H1 (cell line): ENCODE results near the gene AAK1. TPM values are rescaled to one million over a fixed set of nuclear protein-coding genes. Genes with fewer than 3 reads are reported as not detected.

Experiments
- CTCF ChIA-PET: fragments of 300-600 bp; sonication (Branson Sonifier 250); formaldehyde crosslinking; loops from one replicate; lab custom pipeline; 2021; ENCODE audit not compliant: partially characterized antibody; lab: Charles Lee
- POLR2A ChIA-PET: fragments of 300-600 bp; sonication (Branson Sonifier 250); formaldehyde crosslinking; loops from one replicate; lab custom pipeline; 2021; ENCODE audit warnings: inconsistent platforms; ENCODE audit not compliant: partially characterized antibody; lab: Charles Lee
- DNase-seq, 2 experiments: peaks; one replicate each; pipeline versions ENCODE4 v3.0.0 to v3.0.0-alpha.2; 2010 to 2022; ENCODE audit warnings: low spot score in 2 of 2, low read depth in 1 of 2, mixed read lengths in 1 of 2
- FAIRE-seq: peaks from 2 replicates; lab custom pipeline; 2011; peaks lifted over from hg19 to GRCh38; lab: Jason Lieb, UNC
- H2AFZ ChIP-seq: 2 replicates; pipeline ENCODE4 v1.8.1; 2012; ENCODE audit warnings: low read length, inconsistent platforms
- H2AK5ac ChIP-seq: 2 replicates; pipeline ENCODE4 v1.6.1; 2013; ENCODE audit warnings: low read depth, low read length
- H2BK120ac ChIP-seq: replicated peaks from 2 replicates; pipeline ENCODE3; 2013; ENCODE audit warnings: low read depth, low read length, inconsistent platforms
- H2BK12ac ChIP-seq: 2 replicates; pipeline ENCODE4 v1.6.1; 2013; ENCODE audit warnings: low read depth, low read length
- H2BK15ac ChIP-seq: 2 replicates; pipeline ENCODE4 v1.6.1; 2013; ENCODE audit warnings: low read length
- H2BK20ac ChIP-seq: 2 replicates; pipeline ENCODE4 v1.6.1; 2013; ENCODE audit warnings: low read length
- H2BK5ac ChIP-seq: 2 replicates; pipeline ENCODE4 v1.6.1; 2013; ENCODE audit warnings: low read depth, low read length
- H3K14ac ChIP-seq: 2 replicates; pipeline ENCODE4 v1.6.1; 2013; ENCODE audit warnings: inconsistent platforms; ENCODE audit not compliant: insufficient read length
- H3K18ac ChIP-seq: 2 replicates; pipeline ENCODE4 v1.6.1; 2013; ENCODE audit warnings: low read length; ENCODE audit errors: extremely low read depth
- H3K23ac ChIP-seq: 2 replicates; pipeline ENCODE4 v1.6.1; 2013; ENCODE audit warnings: inconsistent platforms; ENCODE audit not compliant: insufficient read length
- H3K23me2 ChIP-seq: 2 replicates; pipeline ENCODE4 v1.6.1; 2013; ENCODE audit warnings: low read depth, low read length
- H3K27ac ChIP-seq: 2 replicates; pipeline ENCODE4 v1.6.1; 2011; ENCODE audit warnings: low read depth, low read length, inconsistent platforms
- H3K27me3 ChIP-seq, 4 experiments: replicated peaks in 1 of 4; 1 replicate in 1 of 4; 2 replicates in 3 of 4; pipeline versions ENCODE4 v1.6.1 to v1.8.1; 2011 to 2013; ENCODE audit warnings: low read length in 3 of 4, mild to moderate bottlenecking in 3 of 4, inconsistent platforms in 2 of 4, mixed read lengths in 2 of 4, moderate library complexity in 1 of 4; ENCODE audit not compliant: control insufficient read depth in 3 of 4, insufficient read depth in 3 of 4; ENCODE audit errors: extremely low read depth in 1 of 4
- H3K36me3 ChIP-seq, 4 experiments: 2 replicates each; pipeline versions ENCODE4 v1.6.1 to v1.8.1; 2011 to 2013; ENCODE audit warnings: mild to moderate bottlenecking in 4 of 4, low read length in 3 of 4, moderate library complexity in 2 of 4, control low read depth in 1 of 4, inconsistent platforms in 1 of 4; ENCODE audit not compliant: insufficient read depth in 4 of 4, control insufficient read depth in 2 of 4
- H3K4ac ChIP-seq: replicated peaks from 2 replicates; pipeline ENCODE3; 2013; ENCODE audit warnings: low read length, low read depth, mixed read lengths, inconsistent platforms; ENCODE audit not compliant: insufficient read length
- H3K4me1 ChIP-seq, 4 experiments: replicated peaks in 1 of 4; 1 replicate in 1 of 4; 2 replicates in 3 of 4; pipeline versions ENCODE4 v1.6.1 to v1.8.1; 2011 to 2013; ENCODE audit warnings: low read length in 3 of 4, inconsistent platforms in 2 of 4, mixed read lengths in 1 of 4; ENCODE audit not compliant: insufficient read depth in 4 of 4, control insufficient read depth in 3 of 4
- H3K4me2 ChIP-seq, 2 experiments: 2 replicates each; pipeline versions ENCODE4 v1.6.1 to v1.8.1; 2011 to 2013; ENCODE audit warnings: low read depth in 2 of 2, low read length in 2 of 2, control low read depth in 1 of 2, inconsistent platforms in 1 of 2, mild to moderate bottlenecking in 1 of 2; ENCODE audit not compliant: insufficient read depth in 1 of 2
- H3K4me3 ChIP-seq, 4 experiments: fragments of 200-600, 300-600 bp in 1 of 4; sonication (generic), shearing (Covaris generic), sonication (Bioruptor Twin) in 1 of 4; 2 replicates each; pipeline versions ENCODE4 v1.5.1 to v1.8.1; 2011 to 2016; ENCODE audit warnings: low read length in 4 of 4, low read depth in 3 of 4, control low read depth in 2 of 4, inconsistent platforms in 2 of 4, mild to moderate bottlenecking in 2 of 4, mixed read lengths in 1 of 4, moderate library complexity in 1 of 4; ENCODE audit not compliant: insufficient read depth in 2 of 4; ENCODE audit errors: extremely low read depth in 1 of 4
- H3K56ac ChIP-seq: replicated peaks from 2 replicates; pipeline ENCODE3; 2013; ENCODE audit warnings: low read depth, mild to moderate bottlenecking, mixed read lengths, low read length, inconsistent platforms; ENCODE audit not compliant: insufficient read length
- H3K79me1 ChIP-seq: 2 replicates; pipeline ENCODE4 v1.6.1; 2013; ENCODE audit warnings: low read depth, low read length, control low read depth
- H3K79me2 ChIP-seq, 2 experiments: 2 replicates each; pipeline versions ENCODE4 v1.6.1 to v1.8.1; 2012 to 2013; ENCODE audit warnings: low read length in 2 of 2, mild to moderate bottlenecking in 2 of 2, inconsistent platforms in 1 of 2; ENCODE audit not compliant: insufficient read depth in 2 of 2, control insufficient read depth in 1 of 2
- H3K9ac ChIP-seq, 4 experiments: replicated peaks in 1 of 4; 1 replicate in 1 of 4; 2 replicates in 3 of 4; pipeline versions ENCODE4 v1.6.1 to v1.8.1; 2011 to 2013; ENCODE audit warnings: low read depth in 3 of 4, low read length in 3 of 4, control low read depth in 2 of 4, mild to moderate bottlenecking in 2 of 4, moderate library complexity in 2 of 4, inconsistent platforms in 1 of 4; ENCODE audit errors: extremely low read depth in 1 of 4
- H3K9me3 ChIP-seq, 2 experiments: 2 replicates each; pipeline versions ENCODE4 v1.6.1 to v1.8.1; 2012 to 2013; ENCODE audit warnings: mild to moderate bottlenecking in 2 of 2, moderate library complexity in 2 of 2, control low read depth in 1 of 2, inconsistent platforms in 1 of 2, low read depth in 1 of 2, low read length in 1 of 2, mixed read lengths in 1 of 2; ENCODE audit not compliant: insufficient read depth in 2 of 2
- H4K20me1 ChIP-seq, 2 experiments: replicated peaks in 1 of 2; 2 replicates each; pipeline versions ENCODE3 to v1.8.1; 2011 to 2013; ENCODE audit warnings: inconsistent platforms in 2 of 2, low read length in 2 of 2, mild to moderate bottlenecking in 1 of 2; ENCODE audit not compliant: insufficient read depth in 2 of 2, control insufficient read depth in 1 of 2
- H4K5ac ChIP-seq: 2 replicates; pipeline ENCODE4 v1.6.1; 2013; ENCODE audit warnings: low read length, low read depth, mixed read lengths, inconsistent platforms; ENCODE audit not compliant: insufficient read length
- H4K8ac ChIP-seq: 2 replicates; pipeline ENCODE4 v1.8.0; 2013; ENCODE audit warnings: mild to moderate bottlenecking, moderate library complexity, low read length, inconsistent platforms; ENCODE audit not compliant: insufficient read depth; ENCODE audit errors: extremely low read depth
- H4K91ac ChIP-seq: replicated peaks from 2 replicates; pipeline ENCODE3; 2013; ENCODE audit warnings: low read length, mixed read lengths, inconsistent platforms; ENCODE audit not compliant: insufficient read length
- ASH2L ChIP-seq: fragments of 200-600, 300-600 bp; sonication (generic); IDR thresholded peaks from one replicate; pipeline ENCODE4 v1.7.1; 2017; ENCODE audit warnings: low read length
- CTBP2 ChIP-seq: IDR thresholded peaks from 2 replicates; pipeline ENCODE4 v1.7.0; 2011; ENCODE audit warnings: borderline replicate concordance, mild to moderate bottlenecking, moderate library complexity, mixed read lengths, low read length; ENCODE audit not compliant: insufficient read depth, insufficient read length
- EGR1 ChIP-seq: IDR thresholded peaks from 2 replicates; pipeline ENCODE4 v1.6.1; 2011; ENCODE audit warnings: low read depth, low read length, borderline replicate concordance
- GABPA ChIP-seq: IDR thresholded peaks from 2 replicates; pipeline ENCODE4 v1.6.1; 2011; ENCODE audit warnings: mild to moderate bottlenecking, low read length, moderate library complexity, borderline replicate concordance; ENCODE audit not compliant: insufficient read depth
- KDM4A ChIP-seq: IDR thresholded peaks from one replicate; pipeline ENCODE4 v1.7.1; 2012; ENCODE audit warnings: low read depth, mild to moderate bottlenecking, moderate library complexity, low read length, inconsistent platforms; ENCODE audit not compliant: severe bottlenecking
- SUZ12 ChIP-seq: fragments of 200-600 bp; sonication (generic); IDR thresholded peaks from 2 replicates; pipeline ENCODE4 v1.6.1; 2012; ENCODE audit warnings: mild to moderate bottlenecking, inconsistent platforms, low read length, moderate library complexity, mixed read lengths
- ZNF274 ChIP-seq: IDR thresholded peaks from 2 replicates; pipeline ENCODE4 v1.7.0; 2012; ENCODE audit warnings: low read length, borderline replicate concordance; ENCODE audit errors: extremely low read depth
- WGBS, 2 experiments: shearing (Covaris generic) in 1 of 2; methylation state at CpG; one replicate each; pipeline versions ENCODE4 v1.1.6 to v1.1.7; 2013 to 2015; ENCODE audit warnings: low lambda C conversion rate in 2 of 2, mixed read lengths in 2 of 2, inconsistent platforms in 1 of 2, low coverage in 1 of 2, missing lambda C conversion rate in 1 of 2; ENCODE audit not compliant: insufficient replicate concordance in 2 of 2, insufficient coverage in 1 of 2, insufficient read length in 1 of 2; ENCODE audit errors: extremely low coverage in 1 of 2, missing lambda C conversion rate in 1 of 2; 5-methylcytosine and 5-hydroxymethylcytosine counted together
- polyA plus RNA-seq, 7 experiments: library from polyadenylated mRNA; depleted of rRNA in 3 of 7; stranded (reverse) in 5 of 7; unstranded in 2 of 7; fragments of >200 nt in 5 of 7; fragments of 200-250 nt in 2 of 7; gene quantifications; 1 replicate in 5 of 7; 2 replicates in 1 of 7; 4 replicates in 1 of 7; pipeline versions ENCODE4 v1.2.1 to v1.2.3, GENCODE V29; 2011 to 2013; ENCODE audit warnings: missing spikeins in 2 of 7, mixed read lengths in 2 of 7
- total RNA-seq: library from RNA; stranded (reverse); fragmentation: NEBNext Ultra II Directional; extraction: Animal tissue kit (Norgen Biotek cat#: 25700); gene quantifications from 2 replicates; pipeline ENCODE4 v1.2.1, GENCODE V29; 2021

Gene AAK1
- total and polyA plus RNA-seq, 2 of the 8 experiments (the other 6 are each of a cell fraction or from before 2014, with no cell fraction given) = 10.0 to 40.5 TPM

DNA sequence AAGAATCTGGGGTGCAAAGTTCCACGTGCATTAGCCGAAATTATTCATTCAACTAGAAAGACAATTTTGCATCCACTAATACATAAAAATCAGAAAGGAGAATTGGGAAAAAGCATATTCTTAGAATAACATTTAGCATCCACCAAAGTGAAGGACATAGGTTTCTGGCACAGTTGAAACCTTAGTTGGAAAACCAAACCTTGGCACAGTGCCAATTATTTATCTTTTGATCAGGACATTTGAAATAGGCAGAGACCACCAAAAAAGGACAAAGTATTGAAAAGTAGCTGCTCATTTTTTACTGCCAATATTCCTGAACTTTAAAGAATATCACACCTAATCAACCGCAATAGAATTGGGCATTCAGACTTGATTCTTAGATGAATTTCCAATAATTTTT, 180.8 kb downstream of the AAK1 start:
- no peak overlapping the region for H3K18ac ChIP-seq
- H3K9ac ChIP-seq = no peak overlapping the region
- H3K27ac ChIP-seq = no peak overlapping the region
- H3K23me2 ChIP-seq = peaks cover 2% of the 10 kb centered on the region; the same call in 1 of the 2 replicates
- no peaks in the 10 kb centered on the region for H3K79me2 ChIP-seq
- H3K4me2 ChIP-seq = no peak overlapping the region
- no peak overlapping the region for H4K91ac ChIP-seq
- no peak overlapping the region for H3K4ac ChIP-seq
- no peaks in the 10 kb centered on the region for H4K20me1 ChIP-seq
- ChIA-PET POLR2A (interaction anchor here (0.6 kb wide), 1 partner anchor 40 kb away, joined by 3 read pairs; no protein-coding TSS in a partner anchor), CTCF (interaction anchor here (0.6 to 1.2 kb wide), 2 partner anchors 87 to 103 kb away, joined by 3 read pairs; no protein-coding TSS in a partner anchor)
- no peak overlapping the region for H4K5ac ChIP-seq
- H3K4me3 ChIP-seq = no peak overlapping the region
- WGBS, 2 experiments = 95% methylated on average over 3 of the region's 3 CpGs; no CpG with 5 or more reads in 1 of the 2 experiments
- H3K14ac ChIP-seq = no peak overlapping the region
- H3K23ac ChIP-seq = no peak overlapping the region
- H3K4me1 ChIP-seq = no peaks in the 10 kb centered on the region; a peak in 1 of 7 replicates
- DNase-seq (no peak), FAIRE-seq (no peak)
- no peaks in the 10 kb centered on the region; a peak in 1 of 7 replicates for H3K27me3 ChIP-seq
- H2BK15ac ChIP-seq = no peak overlapping the region
- H3K79me1 ChIP-seq = no peaks in the 10 kb centered on the region
- no peak overlapping the region for H2BK20ac ChIP-seq
- H2BK12ac ChIP-seq = no peak overlapping the region
- TF ChIP-seq SUZ12 (no peak), KDM4A (no peak), CTBP2 (no peak), EGR1 (no peak), ZNF274 (no peak), GABPA (no peak), ASH2L (no peak)
- H4K8ac ChIP-seq = no peak overlapping the region
- H3K36me3 ChIP-seq = peaks cover 0 to 8% (median 0%) of the 10 kb centered on the region in 4 experiments; a peak in 2 of 8 replicates
- no peak overlapping the region for H2AK5ac ChIP-seq
- no peak overlapping the region for H3K56ac ChIP-seq
- no peak overlapping the region for H2BK5ac ChIP-seq
- H2BK120ac ChIP-seq = no peak overlapping the region
- H3K9me3 ChIP-seq = no peaks in the 10 kb centered on the region
- H2AFZ ChIP-seq = no peak overlapping the region
